Right renal pelvis (tissue), 4 donors: Measurements from ENCODE around the gene IRS1. TPM values are rescaled to one million over a fixed set of nuclear protein-coding genes. Genes with fewer than 3 reads are reported as not detected.

Experiments
- DNase-seq, 4 donors: peaks; one replicate each; pipeline ENCODE4 v3.0.0-alpha.2; 2013; ENCODE audit warnings: low read depth in 4 of 4, low spot score in 3 of 4, missing footprints in 1 of 4
- polyA plus RNA-seq, 4 donors: library from polyadenylated mRNA; unstranded; fragments of 120-200 nt; gene quantifications; one replicate each; pipeline ENCODE4 v1.2.1, GENCODE V29; 2013; ENCODE audit not compliant: insufficient read length in 4 of 4

Gene IRS1
- polyA plus RNA-seq, 4 donors = 13.0 to 15.3 (median 13.5) TPM

DNA sequence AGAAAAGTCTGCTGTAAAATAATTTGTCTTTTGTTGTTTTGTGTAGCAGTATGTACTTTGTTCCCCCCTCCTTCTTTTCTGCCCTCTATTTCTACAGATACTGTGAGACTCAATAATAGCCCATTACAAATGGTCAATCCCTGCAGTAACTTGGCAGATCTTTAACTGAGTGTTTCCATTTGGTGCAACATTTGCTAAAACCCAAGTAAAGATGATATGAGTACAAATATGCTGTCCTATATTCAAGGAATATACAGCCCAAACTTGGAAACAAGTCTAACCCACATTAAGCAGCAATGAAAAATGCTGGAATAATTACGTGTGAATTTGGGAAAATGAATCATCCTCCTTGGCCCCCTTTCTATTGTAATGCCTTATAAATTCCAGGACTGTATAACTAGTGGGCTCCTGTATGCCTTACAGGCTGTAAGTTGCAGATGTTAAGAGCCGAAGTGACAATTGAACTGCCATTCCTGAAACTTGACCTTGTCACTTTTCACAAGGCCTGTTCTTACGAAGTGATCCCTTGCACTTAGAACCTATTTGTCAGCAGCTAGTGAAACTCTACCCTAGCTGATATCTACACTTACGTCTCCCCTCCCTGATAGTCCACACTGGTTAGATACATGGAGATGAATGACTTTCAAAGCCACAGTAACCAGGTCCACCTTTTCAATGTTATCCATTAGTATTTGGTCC lies 104.9 kb downstream of the IRS1 start:
- DNase-seq = no peak

DNA sequence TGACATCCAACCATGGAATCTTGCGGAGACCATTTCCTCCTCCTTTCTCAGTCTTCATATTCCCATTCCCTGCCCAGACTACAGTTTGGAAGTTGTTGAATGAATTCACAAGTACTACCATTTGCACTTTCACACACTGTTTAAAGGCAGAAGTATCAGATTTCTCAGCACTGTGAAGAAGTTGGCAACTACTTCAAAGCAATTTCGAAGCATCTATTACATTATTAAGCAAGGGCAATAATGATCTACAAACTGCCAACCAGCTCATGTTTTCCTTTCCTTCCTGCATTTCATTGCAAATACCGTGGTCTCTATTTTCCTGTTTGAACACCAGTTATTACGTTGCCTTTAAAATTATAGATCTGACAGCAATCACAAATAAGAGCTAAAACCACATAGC lies 105.5 kb downstream of the IRS1 start:
- DNase-seq = no peak

- no peak for DNase-seq
Measured at GRCh38 chr2:226693521-226693920, 106.1 kb downstream of the IRS1 start.

DNA sequence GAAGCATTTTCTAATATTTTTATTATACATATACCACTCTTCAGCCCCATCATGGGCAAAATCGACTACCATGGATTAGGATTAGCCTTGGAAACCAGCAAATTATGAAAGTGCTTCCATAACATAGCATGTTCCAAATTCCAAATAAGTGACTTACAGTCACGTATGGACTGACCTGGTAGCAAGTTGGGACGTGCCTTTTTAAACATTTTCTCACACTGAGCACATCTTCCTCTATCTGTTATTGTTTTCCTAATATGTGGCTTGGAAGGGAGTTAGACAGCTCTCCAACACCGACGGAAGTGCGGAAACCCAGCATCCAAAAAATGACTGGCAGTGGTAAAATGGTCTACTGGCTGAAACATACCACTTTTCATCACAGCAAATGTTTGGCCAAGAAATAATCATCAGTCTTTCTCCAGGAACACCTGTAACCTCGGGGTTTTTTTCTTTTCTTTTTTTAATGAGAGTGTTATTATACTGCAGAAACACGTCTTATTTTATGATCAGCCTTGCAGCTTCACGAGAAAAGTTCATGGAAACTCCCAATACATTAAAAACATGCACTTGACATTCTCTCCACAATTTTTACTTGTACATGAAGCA lies 107.0 kb downstream of the IRS1 start:
- DNase-seq = no peak

DNA sequence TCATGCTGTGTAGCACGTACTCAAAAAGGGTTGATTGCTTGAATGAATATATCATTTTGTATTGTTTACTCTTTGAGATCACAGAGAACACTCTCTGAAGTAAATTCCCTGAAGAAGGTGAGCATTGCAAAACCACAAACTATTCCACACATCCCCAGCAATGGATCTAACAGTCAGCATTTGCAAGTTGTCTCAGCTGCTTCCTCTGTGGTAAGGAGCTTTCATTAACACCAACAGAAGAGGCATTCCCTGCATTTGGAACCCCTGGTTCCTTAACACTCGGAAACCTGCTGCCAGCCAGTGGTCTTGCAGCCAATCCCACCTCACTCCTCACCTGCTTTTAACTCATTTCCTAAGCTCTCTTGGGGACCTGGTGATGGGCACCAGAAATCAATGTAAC lies 108.4 kb downstream of the IRS1 start:
- DNase-seq = no peak

- DNase-seq = peak in 3 of 4 donors; percentile 18 to 44 (median 26)
Measured at GRCh38 chr2:226690461-226691024, 109.1 kb downstream of the IRS1 start.

DNA sequence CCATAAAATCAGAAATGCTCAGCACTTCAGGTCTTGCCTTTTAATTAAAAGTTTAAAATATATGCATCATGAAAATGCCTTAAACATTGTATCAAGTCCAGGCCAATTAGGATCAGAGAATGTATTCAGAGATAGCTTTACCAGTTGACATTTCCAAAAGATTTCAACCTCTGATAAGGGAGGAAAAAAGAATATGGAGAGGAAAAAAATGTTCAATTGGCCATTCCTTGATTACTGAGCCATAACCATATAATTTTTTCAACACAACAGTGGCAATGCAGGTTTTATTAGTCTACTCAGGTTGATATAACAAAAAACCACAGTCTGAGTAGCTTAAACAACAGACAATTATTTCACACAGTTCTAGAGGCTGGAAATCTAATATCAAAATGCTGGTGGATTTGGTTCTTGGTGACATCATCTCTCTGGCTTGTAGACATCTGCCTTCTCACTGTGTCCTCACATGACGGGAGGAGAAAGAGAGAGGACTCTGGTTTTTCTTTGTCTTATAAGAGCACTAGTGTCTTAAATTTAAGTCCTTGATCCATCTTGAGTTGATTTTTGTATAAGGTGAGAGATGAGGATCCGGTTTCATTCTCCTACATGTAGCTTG lies 111.9 kb downstream of the IRS1 start:
- no peak for DNase-seq

DNA sequence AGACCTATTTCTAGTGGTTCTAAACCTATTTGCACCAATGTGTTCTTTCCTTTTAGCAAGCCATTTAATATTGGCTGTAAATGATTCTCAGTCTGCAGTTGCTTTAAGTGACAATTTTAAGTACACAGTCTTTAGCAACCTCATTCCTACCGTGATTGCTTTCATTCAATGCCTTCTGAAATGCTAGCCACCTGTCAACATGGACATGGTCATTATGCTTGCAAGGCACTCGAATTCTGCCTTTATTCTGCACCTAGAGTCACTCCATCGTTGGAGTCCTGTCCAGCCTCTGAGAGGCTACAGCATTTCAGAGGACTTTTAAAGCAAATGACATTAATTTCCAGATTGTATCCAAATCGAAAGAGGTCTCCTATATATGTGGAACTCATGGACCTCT lies 115.1 kb downstream of the IRS1 start:
- no peak for DNase-seq

- DNase-seq = no peak
Measured at GRCh38 chr2:226683944-226684562, 115.6 kb downstream of the IRS1 start.

- no peak for DNase-seq
Measured at GRCh38 chr2:226683196-226683595, 116.4 kb downstream of the IRS1 start.

Other genes with a start within 250 kb of the IRS1 start
- 10 to 100 TPM; 27.7 to 33.5 (median 32.1) TPM for gene RHBDD1, start 36.2 kb upstream of the IRS1 start, polyA plus RNA-seq